ENCODE measurements around the gene EEFSEC. TPM values are rescaled to one million over a fixed set of nuclear protein-coding genes. Genes with fewer than 3 reads are reported as not detected.

The EEFSEC gene
- total and polyA plus RNA-seq, 12 donors, result 5.5 to 15.6 (median 10.4) TPM

DNA sequence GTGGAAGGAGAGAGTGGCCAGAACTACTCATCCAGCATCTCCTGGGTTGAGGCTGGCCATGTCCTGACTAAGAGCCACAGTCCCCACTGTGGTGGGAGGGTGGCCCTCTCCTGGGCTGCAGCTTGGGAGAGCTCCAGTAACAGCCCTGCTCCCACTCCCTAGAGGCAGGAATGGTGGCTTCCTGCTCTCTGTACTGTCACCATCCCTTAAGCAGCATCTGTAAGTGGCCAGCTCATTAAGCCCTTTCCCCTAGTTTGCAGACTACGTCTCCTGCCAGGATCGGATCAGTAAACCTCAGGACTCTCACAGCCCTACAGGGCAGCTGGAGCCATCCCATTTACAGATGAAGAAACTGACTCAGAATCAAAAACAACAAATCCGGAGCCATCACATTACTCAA is 282.9 kb downstream of the EEFSEC start:
- intact Hi-C loops (cut with DNase I), result no loop called here
- Histone ChIP-seq H3K27ac (no peak overlapping the region), H3K27me3 (peaks cover 19% of the 10 kb centered on the region), H3K9me3 (replicated peaks in 1 of 3) (no peaks in the 10 kb centered on the region), H3K4me3 (no peak overlapping the region), H3K36me3 (replicated peaks in 1 of 2) (no peaks in the 10 kb centered on the region), H3K4me1 (replicated peaks in 1 of 2) (peaks cover 4 to 5% of the 10 kb centered on the region in 2 donors)
- WGBS, 4 donors, result 67 to 89% (median 77%) methylated on average over 3 of the region's 3 CpGs
- no peak for DNase-seq
- TF ChIP-seq, protein P1, sequence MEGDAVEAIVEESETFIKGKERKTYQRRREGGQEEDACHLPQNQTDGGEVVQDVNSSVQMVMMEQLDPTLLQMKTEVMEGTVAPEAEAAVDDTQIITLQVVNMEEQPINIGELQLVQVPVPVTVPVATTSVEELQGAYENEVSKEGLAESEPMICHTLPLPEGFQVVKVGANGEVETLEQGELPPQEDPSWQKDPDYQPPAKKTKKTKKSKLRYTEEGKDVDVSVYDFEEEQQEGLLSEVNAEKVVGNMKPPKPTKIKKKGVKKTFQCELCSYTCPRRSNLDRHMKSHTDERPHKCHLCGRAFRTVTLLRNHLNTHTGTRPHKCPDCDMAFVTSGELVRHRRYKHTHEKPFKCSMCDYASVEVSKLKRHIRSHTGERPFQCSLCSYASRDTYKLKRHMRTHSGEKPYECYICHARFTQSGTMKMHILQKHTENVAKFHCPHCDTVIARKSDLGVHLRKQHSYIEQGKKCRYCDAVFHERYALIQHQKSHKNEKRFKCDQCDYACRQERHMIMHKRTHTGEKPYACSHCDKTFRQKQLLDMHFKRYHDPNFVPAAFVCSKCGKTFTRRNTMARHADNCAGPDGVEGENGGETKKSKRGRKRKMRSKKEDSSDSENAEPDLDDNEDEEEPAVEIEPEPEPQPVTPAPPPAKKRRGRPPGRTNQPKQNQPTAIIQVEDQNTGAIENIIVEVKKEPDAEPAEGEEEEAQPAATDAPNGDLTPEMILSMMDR (IDR thresholded peaks at IDR 0.05), result no peak
- TF ChIP-seq POLR2A (IDR thresholded peaks at IDR 0.05), result no peak

DNA sequence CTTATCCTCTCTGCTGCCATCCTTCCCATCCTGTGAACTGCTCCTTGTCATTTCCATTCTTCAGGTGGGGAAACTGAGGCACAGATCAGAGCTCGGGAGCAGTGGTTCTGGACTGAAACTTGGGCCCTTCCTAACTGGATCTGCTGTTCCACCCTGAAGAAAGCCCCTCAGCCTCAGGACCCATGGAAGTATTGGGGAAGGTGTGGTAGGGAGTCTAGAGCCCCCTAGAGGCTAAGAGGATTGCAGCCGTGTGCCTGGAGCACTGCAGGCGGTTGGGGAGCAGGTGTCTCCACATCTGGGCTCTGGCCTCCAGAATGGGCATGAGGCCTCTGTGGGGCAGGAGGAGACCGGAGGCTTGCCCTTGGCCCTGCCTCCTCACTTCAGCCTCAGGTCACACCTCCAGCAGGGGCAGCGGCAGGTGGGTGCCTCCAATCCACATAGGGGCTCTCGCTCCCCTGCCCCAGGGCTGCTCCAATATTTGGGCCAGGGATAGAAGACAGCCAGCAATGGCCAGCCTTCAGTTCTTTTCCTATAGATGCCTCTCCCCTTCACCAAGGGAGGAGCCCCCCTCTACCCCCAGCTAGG is 285.3 kb downstream of the EEFSEC start:
- no peak for DNase-seq
- no peaks in the 10 kb centered on the region for H3K36me3 ChIP-seq (replicated peaks in 1 of 2)
- intact Hi-C loops (cut with DNase I), result no loop called here
- H3K27me3 ChIP-seq, result peaks cover 4% of the 10 kb centered on the region
- no peak overlapping the region for H3K27ac ChIP-seq
- H3K9me3 ChIP-seq (replicated peaks in 1 of 3), result no peaks in the 10 kb centered on the region
- 20 to 75% (median 64%) methylated on average over 1 to 6 of the region's 6 CpGs for WGBS, 4 donors
- no peak overlapping the region for H3K4me3 ChIP-seq
- TF ChIP-seq, protein P1 (IDR thresholded peaks at IDR 0.05), result peak in 2 of 6 experiments; percentile 9 to 22
- TF ChIP-seq POLR2A (IDR thresholded peaks at IDR 0.05), result no peak
- H3K4me1 ChIP-seq (replicated peaks in 1 of 2), result no peaks in the 10 kb centered on the region

DNA sequence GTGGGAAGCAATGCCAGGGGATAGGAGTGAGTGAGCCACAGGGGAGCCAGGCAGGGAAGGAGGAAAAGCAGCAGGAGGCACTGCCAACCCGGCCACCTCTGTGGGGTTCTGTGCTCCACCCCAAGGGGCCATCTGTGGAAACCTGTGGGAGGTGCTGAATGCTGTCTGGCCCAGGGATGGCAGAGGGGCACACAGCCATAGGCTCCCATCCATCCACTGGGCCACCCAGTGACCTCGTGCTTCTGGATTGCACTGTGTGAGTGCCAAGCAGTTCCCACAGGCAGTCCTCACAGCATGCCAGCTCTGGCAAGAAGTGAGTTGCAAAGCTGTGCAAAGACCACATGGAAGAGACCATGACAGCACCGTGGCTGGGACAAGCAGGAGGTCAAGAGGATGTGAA is 285.9 kb downstream of the EEFSEC start:
- no peak overlapping the region for H3K4me3 ChIP-seq
- intact Hi-C loops (cut with DNase I), result no loop called here
- no peaks in the 10 kb centered on the region for H3K9me3 ChIP-seq (replicated peaks in 1 of 3)
- peaks cover 4% of the 10 kb centered on the region for H3K27me3 ChIP-seq
- 42 to 70% (median 60%) methylated on average over 1 to 3 of the region's 3 CpGs for WGBS, 4 donors
- no peak for DNase-seq
- H3K27ac ChIP-seq, result no peak overlapping the region
- H3K36me3 ChIP-seq (replicated peaks in 1 of 2), result no peaks in the 10 kb centered on the region
- H3K4me1 ChIP-seq (replicated peaks in 1 of 2), result no peaks in the 10 kb centered on the region
- TF ChIP-seq, protein P1 (IDR thresholded peaks at IDR 0.05), result no peak

DNA sequence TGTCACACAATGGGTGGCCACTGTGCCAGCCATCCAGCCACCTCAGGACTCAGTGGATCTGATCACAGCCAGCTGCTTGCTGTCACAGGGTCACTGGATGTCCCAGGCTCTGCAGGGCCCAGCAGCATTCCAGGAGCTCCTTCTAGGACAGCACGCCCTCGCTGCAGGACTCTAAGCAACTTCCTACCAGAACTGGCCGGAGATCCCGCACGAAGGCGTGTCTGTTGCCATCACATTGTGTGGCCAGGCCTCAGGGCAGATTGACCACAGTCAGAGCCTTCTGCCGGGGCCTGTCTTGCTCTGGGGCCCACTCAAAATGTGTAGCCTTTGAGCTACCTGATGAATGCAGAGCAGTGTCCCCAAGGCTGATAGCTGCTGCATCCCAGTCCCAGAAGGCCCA is 288.8 kb downstream of the EEFSEC start:
- Histone ChIP-seq H3K27me3 (peaks cover 4% of the 10 kb centered on the region), H3K4me1 (replicated peaks in 1 of 2) (no peaks in the 10 kb centered on the region), H3K27ac (no peak overlapping the region), H3K36me3 (replicated peaks in 1 of 2) (no peaks in the 10 kb centered on the region), H3K9me3 (replicated peaks in 1 of 3) (no peaks in the 10 kb centered on the region), H3K4me3 (no peak overlapping the region)
- intact Hi-C loops (cut with DNase I), result no loop called here
- WGBS, 4 donors, result 74 to 86% (median 84%) methylated on average over 4 to 7 of the region's 7 CpGs
- TF ChIP-seq POLR2A (IDR thresholded peaks at IDR 0.05), result no peak
- no peak for DNase-seq

DNA sequence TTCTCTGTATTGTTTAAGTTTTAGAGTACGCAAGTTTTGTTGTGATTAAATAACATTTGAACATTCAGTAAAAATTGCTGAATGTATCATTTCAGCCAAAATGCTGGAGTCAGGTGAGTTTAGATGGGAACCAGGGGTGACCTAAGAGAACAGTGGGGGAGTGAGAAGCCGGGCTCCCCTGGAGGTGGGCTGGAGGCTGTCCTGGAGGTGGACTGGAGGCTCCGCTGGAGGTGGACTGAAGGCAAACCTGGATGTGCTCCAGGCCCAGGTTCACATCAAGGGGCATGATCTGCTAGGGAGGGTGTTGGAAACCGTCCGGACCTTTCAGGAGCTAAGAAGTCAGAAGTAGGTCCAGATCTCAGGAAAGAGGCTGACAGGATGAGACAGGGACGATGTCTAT is 289.7 kb downstream of the EEFSEC start:
- TF ChIP-seq POLR2A (IDR thresholded peaks at IDR 0.05), result no peak
- TF ChIP-seq, protein P1 (IDR thresholded peaks at IDR 0.05), result no peak
- H3K4me3 ChIP-seq, result no peak overlapping the region
- WGBS, 4 donors, result 85 to 88% (median 86%) methylated on average over 6 of the region's 6 CpGs
- intact Hi-C loops (cut with DNase I), result no loop called here
- no peaks in the 10 kb centered on the region for H3K36me3 ChIP-seq (replicated peaks in 1 of 2)
- no peak overlapping the region for H3K27ac ChIP-seq
- DNase-seq, result no peak
- no peaks in the 10 kb centered on the region for H3K9me3 ChIP-seq (replicated peaks in 1 of 3)
- no peaks in the 10 kb centered on the region for H3K4me1 ChIP-seq (replicated peaks in 1 of 2)
- H3K27me3 ChIP-seq, result peaks cover 4% of the 10 kb centered on the region

Measured in adrenal gland (tissue), 12 donors.